GM12865 (cell line): ENCODE results near the gene SLC19A1.

Source experiments
- DNase-seq: peaks from one replicate; pipeline ENCODE4 v3.0.0; 2010; ENCODE audit warnings: low read depth
- H3K4me3 ChIP-seq: 2 replicates; pipeline ENCODE4 v1.5.1; 2011; ENCODE audit warnings: mild to moderate bottlenecking, low read depth, low read length, control low read depth
- TF ChIP-seq, protein P1 (sequence below): IDR thresholded peaks from 2 replicates; pipeline ENCODE4 v1.5.1; 2011; ENCODE audit warnings: low read length, control low read depth, low read depth, inconsistent platforms; ENCODE audit not compliant: insufficient read depth; ENCODE audit errors: missing control alignments

Gene SLC19A1

DNA sequence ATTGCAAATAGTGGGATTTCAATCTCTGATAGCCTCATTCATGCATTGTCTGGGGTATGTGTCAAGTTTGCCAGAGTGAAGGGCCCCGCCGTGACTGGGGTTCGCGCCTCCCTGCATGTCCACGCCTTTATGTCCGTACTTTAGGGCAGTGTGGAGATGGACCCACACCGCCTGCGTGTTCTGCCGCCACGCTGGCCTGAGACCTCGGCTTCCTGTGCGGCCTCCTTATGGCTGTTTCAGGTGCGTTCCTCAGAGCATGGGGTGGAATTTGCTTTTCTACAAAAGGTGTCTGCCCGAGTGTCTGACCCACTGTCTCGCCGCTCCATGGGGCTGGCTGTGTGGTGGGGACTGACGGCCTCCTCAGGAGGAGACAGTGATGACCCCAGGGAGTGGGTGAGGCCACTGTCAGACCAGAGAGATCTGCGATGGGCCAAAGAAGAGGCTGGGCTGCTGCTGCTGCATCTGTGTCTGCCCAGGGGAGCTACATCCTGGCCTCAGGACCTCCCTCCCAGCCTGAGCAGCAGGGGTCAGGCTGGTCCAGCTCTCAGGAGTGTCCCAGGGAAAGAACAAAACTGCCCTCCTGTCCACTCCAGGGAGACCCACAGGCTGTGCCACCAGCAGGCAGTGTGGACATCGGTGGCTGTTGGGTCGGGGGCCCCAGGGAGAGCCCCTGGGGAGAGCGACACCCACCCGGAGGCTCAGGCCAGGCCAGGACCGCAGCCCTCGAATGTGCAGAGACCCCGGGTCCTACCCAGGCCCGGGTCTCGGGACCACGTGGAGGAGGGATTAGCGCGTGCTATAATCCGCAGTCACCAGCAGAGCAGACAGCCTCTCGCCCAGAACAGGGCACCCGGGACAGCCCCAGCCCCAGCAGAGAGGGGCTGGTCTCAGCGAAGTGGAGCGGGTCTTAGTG is 9.8 kb upstream of the SLC19A1 start:
- TF ChIP-seq, protein P1, sequence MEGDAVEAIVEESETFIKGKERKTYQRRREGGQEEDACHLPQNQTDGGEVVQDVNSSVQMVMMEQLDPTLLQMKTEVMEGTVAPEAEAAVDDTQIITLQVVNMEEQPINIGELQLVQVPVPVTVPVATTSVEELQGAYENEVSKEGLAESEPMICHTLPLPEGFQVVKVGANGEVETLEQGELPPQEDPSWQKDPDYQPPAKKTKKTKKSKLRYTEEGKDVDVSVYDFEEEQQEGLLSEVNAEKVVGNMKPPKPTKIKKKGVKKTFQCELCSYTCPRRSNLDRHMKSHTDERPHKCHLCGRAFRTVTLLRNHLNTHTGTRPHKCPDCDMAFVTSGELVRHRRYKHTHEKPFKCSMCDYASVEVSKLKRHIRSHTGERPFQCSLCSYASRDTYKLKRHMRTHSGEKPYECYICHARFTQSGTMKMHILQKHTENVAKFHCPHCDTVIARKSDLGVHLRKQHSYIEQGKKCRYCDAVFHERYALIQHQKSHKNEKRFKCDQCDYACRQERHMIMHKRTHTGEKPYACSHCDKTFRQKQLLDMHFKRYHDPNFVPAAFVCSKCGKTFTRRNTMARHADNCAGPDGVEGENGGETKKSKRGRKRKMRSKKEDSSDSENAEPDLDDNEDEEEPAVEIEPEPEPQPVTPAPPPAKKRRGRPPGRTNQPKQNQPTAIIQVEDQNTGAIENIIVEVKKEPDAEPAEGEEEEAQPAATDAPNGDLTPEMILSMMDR: no peak
- H3K4me3 ChIP-seq: no peak overlapping the region
- DNase-seq: no peak

DNA sequence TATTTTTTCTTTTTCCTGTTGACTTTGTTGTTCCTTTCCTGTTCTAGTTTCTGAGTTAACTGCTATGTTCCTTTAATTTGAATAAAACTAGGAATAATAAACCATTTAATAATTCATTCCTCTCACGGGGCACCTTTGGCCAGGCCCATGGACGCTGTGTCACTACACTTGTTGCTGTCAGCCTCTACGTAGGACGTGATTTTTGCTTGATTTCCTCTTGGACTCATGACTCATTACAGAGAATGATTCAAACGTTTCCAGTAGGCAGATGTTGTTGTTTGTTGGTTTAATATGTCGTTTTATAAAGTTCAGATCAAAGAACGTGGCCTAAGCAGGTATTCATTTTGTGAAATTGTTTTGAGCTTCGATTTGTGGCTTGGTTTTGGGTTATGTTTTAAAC is 9.1 kb upstream of the SLC19A1 start:
- TF ChIP-seq, protein P1: no peak
- H3K4me3 ChIP-seq: peak overlapping the region; percentile 36; the same call in 1 of the 2 replicates
- DNase-seq: peak; percentile 48

DNA sequence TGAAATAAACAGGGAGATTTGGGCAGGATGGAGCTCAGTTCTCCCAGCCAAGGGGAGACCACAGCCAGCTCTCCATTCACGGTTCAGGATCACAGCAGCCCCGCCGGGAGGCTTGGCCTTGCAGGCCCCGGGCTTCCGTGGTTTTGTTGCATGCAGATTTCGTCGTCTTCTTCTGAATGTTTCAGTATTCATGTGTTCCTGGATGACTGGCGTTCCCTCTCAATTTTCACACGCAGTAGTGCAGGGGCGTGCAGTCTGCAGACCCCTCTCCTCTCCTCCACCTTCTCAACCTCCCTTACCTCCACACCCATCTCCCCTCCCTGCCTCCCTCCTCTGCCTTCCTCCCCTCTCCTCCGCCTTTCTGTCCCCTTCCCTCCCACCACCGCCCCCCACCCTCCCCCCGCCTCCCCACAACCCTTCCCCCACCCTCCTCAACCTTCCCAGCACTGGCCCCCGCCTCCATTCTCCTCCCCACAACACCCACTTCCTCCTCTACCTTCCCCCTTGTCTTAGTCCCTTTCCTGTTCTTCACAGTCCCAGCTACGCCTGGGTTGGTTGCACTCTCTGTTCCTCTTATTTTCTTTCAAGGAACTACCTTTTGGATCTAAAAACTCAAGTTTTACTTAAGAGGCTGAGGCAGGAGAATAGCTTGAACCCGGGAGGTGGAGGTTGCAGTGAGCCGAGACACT is 8.4 kb upstream of the SLC19A1 start:
- H3K4me3 ChIP-seq: peak overlapping the region; percentile 43
- TF ChIP-seq, protein P1: no peak
- DNase-seq: peak; percentile 90

- peak overlapping the region; percentile 43 for H3K4me3 ChIP-seq
- peak; percentile 69 for DNase-seq
- TF ChIP-seq, protein P1: peak; percentile 12
Measured at GRCh38 chr21:45549626-45550463, 7.6 kb upstream of the SLC19A1 start.

GRCh38 chr21:45548711-45549491 is 6.7 kb upstream of the SLC19A1 start:
- no peak for DNase-seq
- H3K4me3 ChIP-seq: no peak overlapping the region
- TF ChIP-seq, protein P1: no peak

GRCh38 chr21:45547545-45547900 is 5.3 kb upstream of the SLC19A1 start:
- TF ChIP-seq, protein P1: no peak
- H3K4me3 ChIP-seq: no peak overlapping the region
- no peak for DNase-seq
